PC-3 (cell line): Measurements from ENCODE around the gene TIMP1. TPM values are rescaled to one million over a fixed set of nuclear protein-coding genes. Genes with fewer than 3 reads are reported as not detected.

Experiments
- ATAC-seq: fragments of 200-7000 bp; cut with Tn5 transposase; 2 replicates; pipeline ENCODE4 v1.9.1; 2020; ENCODE audit warnings: mild to moderate bottlenecking, moderate library complexity
- BruUV-seq: library from RNA; stranded (reverse); fragments of 400-500 nt; replicated peaks from 2 replicates; lab custom pipeline; 2021; lab: Mats Ljungman, UMichigan
- CTCF ChIA-PET: fragments of 300-600 bp; sonication (Branson Sonifier 250); formaldehyde crosslinking; loops from one replicate; lab custom pipeline; 2022; ENCODE audit warnings: antibody characterized with exemption; lab: Charles Lee
- POLR2A ChIA-PET: fragments of 300-600 bp; sonication (Branson Sonifier 250); formaldehyde crosslinking; loops from one replicate; lab custom pipeline; 2022; ENCODE audit warnings: antibody characterized with exemption; ENCODE audit not compliant: unreplicated experiment; lab: Charles Lee
- DNase-seq: peaks from one replicate; pipeline ENCODE4 v3.0.0-alpha.2; 2015
- H2AFZ ChIP-seq: fragments of 300-600 bp; sonication (generic); 2 replicates; pipeline ENCODE4 v1.6.0; 2016; ENCODE audit warnings: antibody characterized with exemption, low read length
- H3F3A ChIP-seq: fragments of 300-600 bp; sonication (generic); one replicate; pipeline ENCODE4 v1.6.0; 2017; ENCODE audit warnings: antibody characterized with exemption, low read length, control low read depth, mild to moderate bottlenecking; ENCODE audit not compliant: unreplicated experiment
- H3K27ac ChIP-seq: fragments of 300-600 bp; sonication (generic); 2 replicates; pipeline ENCODE4 v1.5.1; 2016; ENCODE audit warnings: mild to moderate bottlenecking, low read length
- H3K27me3 ChIP-seq: fragments of 300-600 bp; sonication (generic); 2 replicates; pipeline ENCODE4 v1.6.1; 2016; ENCODE audit warnings: low read length, mixed read lengths
- H3K36me3 ChIP-seq: fragments of 300-600 bp; sonication (generic); 2 replicates; pipeline ENCODE4 v1.6.1; 2016; ENCODE audit warnings: low read depth, mixed run types, low read length, mixed read lengths
- H3K4me1 ChIP-seq: fragments of 300-600 bp; sonication (generic); 2 replicates; pipeline ENCODE4 v1.5.1; 2016; ENCODE audit warnings: low read length; ENCODE audit not compliant: insufficient read depth
- H3K4me2 ChIP-seq: fragments of 300-600 bp; sonication (generic); 2 replicates; pipeline ENCODE4 v1.6.0; 2016; ENCODE audit warnings: low read length
- H3K4me3 ChIP-seq: fragments of 300-600 bp; sonication (generic); 2 replicates; pipeline ENCODE4 v1.5.1; 2016; ENCODE audit warnings: mild to moderate bottlenecking, low read length, mixed read lengths
- H3K79me2 ChIP-seq: fragments of 300-600 bp; sonication (generic); 2 replicates; pipeline ENCODE4 v1.6.1; 2017; ENCODE audit warnings: low read length, mixed read lengths
- H3K9ac ChIP-seq: fragments of 300-600 bp; sonication (generic); 2 replicates; pipeline ENCODE4 v1.6.0; 2016; ENCODE audit warnings: mild to moderate bottlenecking, low read length
- H3K9me2 ChIP-seq: fragments of 300-600 bp; sonication (generic); replicated peaks from 2 replicates; pipeline ENCODE4 v1.6.1; 2016; ENCODE audit warnings: mixed run types, low read length, mixed read lengths
- H3K9me3 ChIP-seq: fragments of 300-600 bp; sonication (generic); 2 replicates; pipeline ENCODE4 v1.6.1; 2016; ENCODE audit warnings: low read length, mixed read lengths
- H4K20me1 ChIP-seq: fragments of 300-600 bp; sonication (generic); 2 replicates; pipeline ENCODE4 v1.6.1; 2016; ENCODE audit warnings: low read length, mixed read lengths
- EZH2 ChIP-seq: fragments of 300-600 bp; sonication (generic); IDR thresholded peaks from one replicate; pipeline ENCODE4 v1.6.1; 2017; ENCODE audit warnings: antibody characterized with exemption, mild to moderate bottlenecking, low read length; ENCODE audit not compliant: unreplicated experiment
- EZH2phosphoT487 ChIP-seq: fragments of 300-600 bp; sonication (generic); IDR thresholded peaks from 2 replicates; pipeline ENCODE4 v1.6.1; 2018; ENCODE audit warnings: mild to moderate bottlenecking, antibody characterized with exemption, low read length, borderline replicate concordance
- intact Hi-C: fragments of 100-400 bp; cut with micrococcal nuclease; formaldehyde crosslinking; loops from 2 replicates; pipeline ENCODE4 v1.9.0; 2023
- total RNA-seq: library from RNA; depleted of rRNA; stranded (reverse); fragments of >200 nt; gene quantifications from 2 replicates; pipeline ENCODE4 v1.2.3, GENCODE V29; 2014
- TF ChIP-seq, protein P1 (sequence below): fragments of 300-600 bp; sonication (generic); conservative IDR thresholded peaks from 2 replicates; pipeline ENCODE4 v1.5.1; 2017; ENCODE audit warnings: antibody characterized with exemption, low read depth, mild to moderate bottlenecking, low read length

Gene TIMP1
- total RNA-seq, 1 experiment from 2014 or later = 222 TPM

- BruUV-seq = no TSS peak
- peak overlapping the region; percentile 53 for H3K27ac ChIP-seq
Observed at GRCh38 chrX:47564438-47565085, 17.7 kb upstream of the TIMP1 start.

GRCh38 chrX:47566841-47567240, 15.4 kb upstream of the TIMP1 start:
- POLR2A ChIA-PET = no interaction called here
- Histone ChIP-seq H2AFZ (no peak overlapping the region), H4K20me1 (no peaks in the 10 kb centered on the region), H3K36me3 (peaks cover 37% of the 10 kb centered on the region), H3K79me2 (peaks cover 29% of the 10 kb centered on the region), H3K9ac (no peak overlapping the region), H3K9me3 (no peaks in the 10 kb centered on the region), H3F3A (no peaks in the 10 kb centered on the region), H3K9me2 (no peaks in the 10 kb centered on the region), H3K4me2 (no peak overlapping the region), H3K4me3 (no peak overlapping the region), H3K27ac (no peak overlapping the region), H3K4me1 (peaks cover 22% of the 10 kb centered on the region), H3K27me3 (no peaks in the 10 kb centered on the region)
- CTCF ChIA-PET = no interaction called here
- TF ChIP-seq EZH2 (no peak), EZH2phosphoT487 (no peak)
- TF ChIP-seq, protein P1, sequence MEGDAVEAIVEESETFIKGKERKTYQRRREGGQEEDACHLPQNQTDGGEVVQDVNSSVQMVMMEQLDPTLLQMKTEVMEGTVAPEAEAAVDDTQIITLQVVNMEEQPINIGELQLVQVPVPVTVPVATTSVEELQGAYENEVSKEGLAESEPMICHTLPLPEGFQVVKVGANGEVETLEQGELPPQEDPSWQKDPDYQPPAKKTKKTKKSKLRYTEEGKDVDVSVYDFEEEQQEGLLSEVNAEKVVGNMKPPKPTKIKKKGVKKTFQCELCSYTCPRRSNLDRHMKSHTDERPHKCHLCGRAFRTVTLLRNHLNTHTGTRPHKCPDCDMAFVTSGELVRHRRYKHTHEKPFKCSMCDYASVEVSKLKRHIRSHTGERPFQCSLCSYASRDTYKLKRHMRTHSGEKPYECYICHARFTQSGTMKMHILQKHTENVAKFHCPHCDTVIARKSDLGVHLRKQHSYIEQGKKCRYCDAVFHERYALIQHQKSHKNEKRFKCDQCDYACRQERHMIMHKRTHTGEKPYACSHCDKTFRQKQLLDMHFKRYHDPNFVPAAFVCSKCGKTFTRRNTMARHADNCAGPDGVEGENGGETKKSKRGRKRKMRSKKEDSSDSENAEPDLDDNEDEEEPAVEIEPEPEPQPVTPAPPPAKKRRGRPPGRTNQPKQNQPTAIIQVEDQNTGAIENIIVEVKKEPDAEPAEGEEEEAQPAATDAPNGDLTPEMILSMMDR = no peak
- no TSS peak for BruUV-seq
- no peak for ATAC-seq
- intact Hi-C loops = no loop called here
- DNase-seq = no peak

More at GRCh38 chrX:47564438-47565085, 17.7 kb upstream of the TIMP1 start:
- intact Hi-C loops = no loop called here
- no peaks in the 10 kb centered on the region for H3K9me2 ChIP-seq
- H3F3A ChIP-seq = no peaks in the 10 kb centered on the region
- no peaks in the 10 kb centered on the region for H3K9me3 ChIP-seq
- no peaks in the 10 kb centered on the region for H4K20me1 ChIP-seq
- DNase-seq = no peak
- H3K36me3 ChIP-seq = peaks cover 37% of the 10 kb centered on the region
- TF ChIP-seq EZH2phosphoT487 = no peak
- TF ChIP-seq, protein P1 = no peak
- no peak for TF ChIP-seq EZH2
- no peak overlapping the region for H3K9ac ChIP-seq
- no peak overlapping the region for H3K4me3 ChIP-seq
- POLR2A ChIA-PET = no interaction called here
- no peak overlapping the region for H2AFZ ChIP-seq
- H3K4me2 ChIP-seq = no peak overlapping the region; the same call in 1 of the 2 replicates
- ATAC-seq = no peak
- peaks cover 38% of the 10 kb centered on the region for H3K79me2 ChIP-seq
- CTCF ChIA-PET = no interaction called here
- H3K4me1 ChIP-seq = peaks cover 27% of the 10 kb centered on the region
- H3K27me3 ChIP-seq = no peaks in the 10 kb centered on the region

- Histone ChIP-seq H3K4me2 (no peak overlapping the region), H3K9me2 (no peaks in the 10 kb centered on the region), H3K27ac (no peak overlapping the region), H3K4me3 (no peak overlapping the region), H3K79me2 (peaks cover 12% of the 10 kb centered on the region), H3K4me1 (peaks cover 21% of the 10 kb centered on the region), H3K27me3 (no peaks in the 10 kb centered on the region), H3K36me3 (peaks cover 26% of the 10 kb centered on the region), H3K9me3 (no peaks in the 10 kb centered on the region), H2AFZ (no peak overlapping the region), H3F3A (no peaks in the 10 kb centered on the region), H4K20me1 (no peaks in the 10 kb centered on the region), H3K9ac (no peak overlapping the region)
- DNase-seq = peak; percentile 40
- intact Hi-C loops = no loop called here
- ATAC-seq = no peak
- ChIA-PET POLR2A (no interaction called here), CTCF (no interaction called here)
- TF ChIP-seq, protein P1 = peak; percentile 46; the same call in 1 of the 2 replicates
- TF ChIP-seq EZH2 = no peak
- no TSS peak for BruUV-seq
Observed at GRCh38 chrX:47568656-47569295, 13.5 kb upstream of the TIMP1 start.
